Cerebellar nuclear complex (tissue), 1 donor: ENCODE data around the gene CCDC6.
A peak's percentile ranks its signal among the peaks of the same experiment; 100 is the strongest.
"Not testable (repeated sequence)": the region's sequence is repeated elsewhere in the genome, so short reads cannot be mapped to it uniquely, and the experiment has no call there.

ENCODE experiments used
- DNase-seq, 2 experiments: peaks; one replicate each; lab custom pipeline; 2025; lab: John Stamatoyannopoulos, UW

CCDC6 gene

GRCh38 chr10:59905731-59906416 is 482 bp downstream of the CCDC6 start:
- no peak for DNase-seq

GRCh38 chr10:59905066-59905730 is 1.2 kb downstream of the CCDC6 start:
- DNase-seq = no peak

GRCh38 chr10:59904426-59905065 is 1.8 kb downstream of the CCDC6 start:
- DNase-seq = no peak

GRCh38 chr10:59903871-59904270 is 2.5 kb downstream of the CCDC6 start:
- no peak for DNase-seq

- DNase-seq = no peak
Observed at GRCh38 chr10:59902016-59902415, 4.3 kb downstream of the CCDC6 start.

GRCh38 chr10:59901470-59901869 is 4.9 kb downstream of the CCDC6 start:
- no peak for DNase-seq

GRCh38 chr10:59900048-59900727 is 6.2 kb downstream of the CCDC6 start:
- DNase-seq = no peak

GRCh38 chr10:59898125-59898835 is 8.1 kb downstream of the CCDC6 start:
- DNase-seq = no peak

GRCh38 chr10:59896191-59896590 is 10.2 kb downstream of the CCDC6 start:
- DNase-seq = no peak

GRCh38 chr10:59895629-59896116 is 10.7 kb downstream of the CCDC6 start:
- no peak for DNase-seq

- peak; percentile 68 to 91 for DNase-seq
Observed at GRCh38 chr10:59894114-59894513, 12.2 kb downstream of the CCDC6 start.

- no peak for DNase-seq
Observed at GRCh38 chr10:59892697-59893096, 13.7 kb downstream of the CCDC6 start.

- no peak for DNase-seq
Observed at GRCh38 chr10:59891936-59892335, 14.4 kb downstream of the CCDC6 start.

- no peak for DNase-seq
Observed at GRCh38 chr10:59891349-59891748, 15.0 kb downstream of the CCDC6 start.

GRCh38 chr10:59888781-59889435 is 17.4 kb downstream of the CCDC6 start:
- no peak for DNase-seq

- DNase-seq = no peak
Observed at GRCh38 chr10:59887972-59888640, 18.2 kb downstream of the CCDC6 start.

GRCh38 chr10:59887006-59887405 is 19.4 kb downstream of the CCDC6 start:
- no peak for DNase-seq

GRCh38 chr10:59885430-59886134 is 20.8 kb downstream of the CCDC6 start:
- DNase-seq = no peak

- not testable (repeated sequence) for DNase-seq
Observed at GRCh38 chr10:59884893-59885292, 21.5 kb downstream of the CCDC6 start.

- DNase-seq = no peak
Observed at GRCh38 chr10:59881640-59882039, 24.7 kb downstream of the CCDC6 start.
